ENCODE measurements around the gene WFDC6.

GRCh38 chr20:45555198-45555597, 15.9 kb upstream of the WFDC6 start:
- TF ChIP-seq, protein P1, sequence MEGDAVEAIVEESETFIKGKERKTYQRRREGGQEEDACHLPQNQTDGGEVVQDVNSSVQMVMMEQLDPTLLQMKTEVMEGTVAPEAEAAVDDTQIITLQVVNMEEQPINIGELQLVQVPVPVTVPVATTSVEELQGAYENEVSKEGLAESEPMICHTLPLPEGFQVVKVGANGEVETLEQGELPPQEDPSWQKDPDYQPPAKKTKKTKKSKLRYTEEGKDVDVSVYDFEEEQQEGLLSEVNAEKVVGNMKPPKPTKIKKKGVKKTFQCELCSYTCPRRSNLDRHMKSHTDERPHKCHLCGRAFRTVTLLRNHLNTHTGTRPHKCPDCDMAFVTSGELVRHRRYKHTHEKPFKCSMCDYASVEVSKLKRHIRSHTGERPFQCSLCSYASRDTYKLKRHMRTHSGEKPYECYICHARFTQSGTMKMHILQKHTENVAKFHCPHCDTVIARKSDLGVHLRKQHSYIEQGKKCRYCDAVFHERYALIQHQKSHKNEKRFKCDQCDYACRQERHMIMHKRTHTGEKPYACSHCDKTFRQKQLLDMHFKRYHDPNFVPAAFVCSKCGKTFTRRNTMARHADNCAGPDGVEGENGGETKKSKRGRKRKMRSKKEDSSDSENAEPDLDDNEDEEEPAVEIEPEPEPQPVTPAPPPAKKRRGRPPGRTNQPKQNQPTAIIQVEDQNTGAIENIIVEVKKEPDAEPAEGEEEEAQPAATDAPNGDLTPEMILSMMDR (IDR thresholded peaks at IDR 0.05; ENCODE audit: poor library complexity, severe bottlenecking), result no peak
- TF ChIP-seq POLR2AphosphoS5 (IDR thresholded peaks at IDR 0.05) (no peak), RAD21 (conservative IDR thresholded peaks at IDR 0.05) (no peak), EZH2 (IDR thresholded peaks at IDR 0.05; ENCODE audit: borderline replicate concordance, insufficient read depth, low read length, poor library complexity, severe bottlenecking) (no peak), EP300 (conservative IDR thresholded peaks at IDR 0.05; ENCODE audit: poor library complexity, severe bottlenecking) (no peak), REST (IDR thresholded peaks at IDR 0.05; ENCODE audit: borderline replicate concordance) (no peak), MXI1 (conservative IDR thresholded peaks at IDR 0.05; ENCODE audit: poor library complexity, severe bottlenecking) (no peak)
